Measurements from ENCODE around the gene CDKN2AIP. TPM values are rescaled to one million over a fixed set of nuclear protein-coding genes. Genes with fewer than 3 reads are reported as not detected.

The CDKN2AIP gene
- total RNA-seq, 1 experiment from 2014 or later: 24.0 TPM

DNA sequence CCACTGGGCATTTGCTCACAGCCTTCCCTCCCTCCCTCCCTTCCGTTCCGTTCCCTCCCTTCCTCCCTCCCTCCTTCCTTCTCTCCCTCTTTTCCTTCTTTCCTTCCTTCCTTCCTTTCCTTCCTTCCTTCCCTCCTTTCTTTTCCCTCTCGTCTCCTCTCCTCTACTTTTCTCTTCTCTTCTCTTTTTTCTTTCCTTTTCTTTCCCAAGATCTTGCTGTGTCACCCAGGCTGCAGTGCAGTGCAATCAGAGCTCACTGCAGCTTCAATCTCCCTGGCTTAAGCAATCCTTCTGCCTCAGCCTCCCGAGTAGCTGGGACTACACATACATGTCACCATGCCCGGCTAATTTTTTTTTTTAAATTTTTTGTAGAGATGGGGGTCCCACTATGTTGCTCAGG lies 33.7 kb downstream of the CDKN2AIP start:
- H3K4me2 ChIP-seq (ENCODE audit: insufficient read depth, insufficient read length, low read length): no peak overlapping the region
- H4K5ac ChIP-seq (ENCODE audit: insufficient read length, low read depth, low read length): no peak overlapping the region
- H3K36me3 Mint-ChIP-seq (ENCODE audit: insufficient read depth in 1 of 3, low read depth in 3 of 3): peaks cover 0 to 12% (median 7%) of the 10 kb centered on the region in 3 experiments; a peak in 5 of 7 replicates
- no peak overlapping the region for H2BK15ac ChIP-seq (ENCODE audit: low read depth, low read length)
- DNase-seq: no peak
- no peak overlapping the region for H2BK5ac ChIP-seq (ENCODE audit: insufficient read length, low read length)
- no peak overlapping the region for H3K4ac ChIP-seq (ENCODE audit: low read depth, low read length)
- H3T11ph ChIP-seq (ENCODE audit: low read length): no peak overlapping the region
- H3K23ac ChIP-seq (ENCODE audit: insufficient read length, low read depth, low read length): no peak overlapping the region
- no peak overlapping the region for H4K8ac ChIP-seq (replicated peaks; ENCODE audit: insufficient read length, low read depth, low read length)
- no peak overlapping the region for H2AK5ac ChIP-seq (ENCODE audit: insufficient read length, low read length)
- H4K20me1 ChIP-seq (ENCODE audit: control insufficient read depth, insufficient read depth, insufficient read length): no peaks in the 10 kb centered on the region
- H2BK12ac ChIP-seq (ENCODE audit: insufficient read length, low read depth, low read length): no peak overlapping the region
- no peaks in the 10 kb centered on the region; the same call in 1 of the 2 replicates for H3K4me1 ChIP-seq (ENCODE audit: insufficient read depth, low read length)
- H3K14ac ChIP-seq (ENCODE audit: insufficient read depth, low read length): no peak overlapping the region
- no peak overlapping the region for H3K27ac Mint-ChIP-seq
- no peaks in the 10 kb centered on the region for H3K27me3 ChIP-seq (ENCODE audit: insufficient read depth, low read length)
- TF ChIP-seq, protein P1, sequence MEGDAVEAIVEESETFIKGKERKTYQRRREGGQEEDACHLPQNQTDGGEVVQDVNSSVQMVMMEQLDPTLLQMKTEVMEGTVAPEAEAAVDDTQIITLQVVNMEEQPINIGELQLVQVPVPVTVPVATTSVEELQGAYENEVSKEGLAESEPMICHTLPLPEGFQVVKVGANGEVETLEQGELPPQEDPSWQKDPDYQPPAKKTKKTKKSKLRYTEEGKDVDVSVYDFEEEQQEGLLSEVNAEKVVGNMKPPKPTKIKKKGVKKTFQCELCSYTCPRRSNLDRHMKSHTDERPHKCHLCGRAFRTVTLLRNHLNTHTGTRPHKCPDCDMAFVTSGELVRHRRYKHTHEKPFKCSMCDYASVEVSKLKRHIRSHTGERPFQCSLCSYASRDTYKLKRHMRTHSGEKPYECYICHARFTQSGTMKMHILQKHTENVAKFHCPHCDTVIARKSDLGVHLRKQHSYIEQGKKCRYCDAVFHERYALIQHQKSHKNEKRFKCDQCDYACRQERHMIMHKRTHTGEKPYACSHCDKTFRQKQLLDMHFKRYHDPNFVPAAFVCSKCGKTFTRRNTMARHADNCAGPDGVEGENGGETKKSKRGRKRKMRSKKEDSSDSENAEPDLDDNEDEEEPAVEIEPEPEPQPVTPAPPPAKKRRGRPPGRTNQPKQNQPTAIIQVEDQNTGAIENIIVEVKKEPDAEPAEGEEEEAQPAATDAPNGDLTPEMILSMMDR (conservative IDR thresholded peaks at IDR 0.05): no peak
- H3K9ac ChIP-seq (ENCODE audit: extremely low read depth, insufficient read length, low read length): no peak overlapping the region
- no peak overlapping the region for H3K18ac ChIP-seq (ENCODE audit: insufficient read length, low read depth, low read length)
- H3K27me3 Mint-ChIP-seq (ENCODE audit: low read depth): no peaks in the 10 kb centered on the region
- no peak overlapping the region for H3K27ac ChIP-seq (ENCODE audit: insufficient read length, low read depth, low read length)
- H4K91ac ChIP-seq (ENCODE audit: insufficient read length, low read depth, low read length): no peak overlapping the region
- no peak overlapping the region for H3K56ac ChIP-seq (ENCODE audit: insufficient read length, low read depth, low read length)
- WGBS (ENCODE audit: extremely low coverage, insufficient read length, low lambda C conversion rate): no CpG with 5 or more reads among the region's 5 CpGs
- H3K23me2 ChIP-seq (ENCODE audit: insufficient read length, low read depth, low read length, poor library complexity, severe bottlenecking): no peaks in the 10 kb centered on the region
- H3K4me1 Mint-ChIP-seq: peaks cover under 1 to 8% of the 10 kb centered on the region in 2 experiments; a peak in 2 of 4 replicates
- H3K79me2 ChIP-seq (ENCODE audit: insufficient read depth, low read length): no peaks in the 10 kb centered on the region
- H2BK120ac ChIP-seq (ENCODE audit: low read depth, low read length, poor library complexity, severe bottlenecking): no peak overlapping the region
- no peaks in the 10 kb centered on the region for H3K9me3 ChIP-seq (ENCODE audit: control insufficient read depth, low read depth, low read length)
- no peaks in the 10 kb centered on the region for H3K79me1 ChIP-seq (ENCODE audit: insufficient read depth, low read depth, low read length, poor library complexity, severe bottlenecking)
- H2BK20ac ChIP-seq (ENCODE audit: low read depth, low read length, poor library complexity, severe bottlenecking): no peak overlapping the region
- no peak overlapping the region for H2AFZ ChIP-seq (ENCODE audit: low read length)
- H3K4me3 Mint-ChIP-seq: 0 out of 5 replicates have a peak overlapping the region, but pooled peaks of 1 of the 2 experiments have one; percentile 11
- H3K9me3 Mint-ChIP-seq: peaks cover 0 to 6% of the 10 kb centered on the region in 2 experiments; a peak in 3 of 5 replicates

All from H9 (cell line).